Keratinocyte (primary cell): Measurements from ENCODE around the gene CLTB. TPM values are rescaled to one million over a fixed set of nuclear protein-coding genes. Genes with fewer than 3 reads are reported as not detected.

Experiments used
- DNase-seq: peaks from one replicate; pipeline ENCODE4 v3.0.0-alpha.2; 2011; ENCODE audit warnings: low read depth, missing footprints, low spot score
- FAIRE-seq: peaks from 2 replicates; lab custom pipeline; 2011; peaks lifted over from hg19 to GRCh38; lab: Jason Lieb, UNC
- H2AFZ ChIP-seq: 2 replicates; pipeline ENCODE4 v1.6.0; 2012; ENCODE audit warnings: low read length, control low read depth, inconsistent platforms; ENCODE audit not compliant: control insufficient read depth
- H3K27ac ChIP-seq: 2 replicates; pipeline ENCODE4 v1.5.1; 2011; ENCODE audit warnings: low read length; ENCODE audit not compliant: control insufficient read depth, insufficient read depth
- H3K27me3 ChIP-seq: 3 replicates; pipeline ENCODE4 v1.6.0; 2011; ENCODE audit warnings: low read length; ENCODE audit not compliant: control insufficient read depth, insufficient read depth; ENCODE audit errors: extremely low read depth
- H3K36me3 ChIP-seq, 2 experiments: 2 replicates in 1 of 2; 3 replicates in 1 of 2; pipeline ENCODE4 v1.5.1; 2011; ENCODE audit warnings: low read length in 2 of 2, mild to moderate bottlenecking in 1 of 2; ENCODE audit not compliant: control insufficient read depth in 2 of 2, insufficient read depth in 2 of 2; ENCODE audit errors: extremely low read depth in 1 of 2
- H3K4me1 ChIP-seq: 3 replicates; pipeline ENCODE4 v1.5.1; 2011; ENCODE audit warnings: low read length; ENCODE audit not compliant: control insufficient read depth, insufficient read depth; ENCODE audit errors: extremely low read depth
- H3K4me2 ChIP-seq: 3 replicates; pipeline ENCODE4 v1.6.0; 2011; ENCODE audit warnings: low read depth, low read length; ENCODE audit not compliant: control insufficient read depth, insufficient read depth; ENCODE audit errors: extremely low read depth
- H3K4me3 ChIP-seq, 3 experiments: fragments of 200-600 bp in 1 of 3; sonication (generic) in 1 of 3; 2 replicates in 2 of 3; 3 replicates in 1 of 3; pipeline ENCODE4 v1.5.1; 2011 to 2016; ENCODE audit warnings: low read length in 3 of 3, mild to moderate bottlenecking in 3 of 3, control low read depth in 2 of 3, inconsistent platforms in 1 of 3, low read depth in 1 of 3, mixed read lengths in 1 of 3, mixed run types in 1 of 3, moderate library complexity in 1 of 3; ENCODE audit not compliant: control insufficient read depth in 2 of 3, insufficient read depth in 2 of 3; ENCODE audit errors: extremely low read depth in 1 of 3
- H3K79me2 ChIP-seq: 2 replicates; pipeline ENCODE4 v1.6.0; 2012; ENCODE audit warnings: low read length; ENCODE audit not compliant: control insufficient read depth, insufficient read depth
- H3K9ac ChIP-seq: 3 replicates; pipeline ENCODE4 v1.6.0; 2011; ENCODE audit warnings: low read length; ENCODE audit not compliant: control insufficient read depth, insufficient read depth; ENCODE audit errors: extremely low read depth
- H3K9me1 ChIP-seq: 3 replicates; pipeline ENCODE4 v1.6.0; 2011; ENCODE audit warnings: low read length; ENCODE audit not compliant: control insufficient read depth, insufficient read depth; ENCODE audit errors: extremely low read depth
- H3K9me3 ChIP-seq: 2 replicates; pipeline ENCODE4 v1.5.1; 2012; ENCODE audit warnings: low read depth, low read length; ENCODE audit not compliant: control insufficient read depth
- H4K20me1 ChIP-seq: 3 replicates; pipeline ENCODE4 v1.6.0; 2011; ENCODE audit warnings: low read length; ENCODE audit not compliant: control insufficient read depth, insufficient read depth; ENCODE audit errors: extremely low read depth
- CTCF ChIP-seq, 3 experiments: IDR thresholded peaks in 1 of 3; conservative IDR thresholded peaks in 1 of 3; optimal IDR thresholded peaks in 1 of 3; 2 replicates in 2 of 3; 3 replicates in 1 of 3; pipeline versions ENCODE3 to v1.5.1; 2011; ENCODE audit warnings: low read length in 3 of 3, mild to moderate bottlenecking in 3 of 3, moderate library complexity in 2 of 3, control low read depth in 1 of 3, inconsistent platforms in 1 of 3; ENCODE audit not compliant: insufficient read depth in 2 of 3; ENCODE audit errors: extremely low read depth in 1 of 3
- EZH2 ChIP-seq: IDR thresholded peaks from one replicate; pipeline ENCODE4 v1.6.1; 2012; ENCODE audit warnings: inconsistent platforms, mild to moderate bottlenecking, low read length, moderate library complexity
- dilution Hi-C: fragments of 300-500 bp; cut with MboI; formaldehyde crosslinking; loops from one replicate; pipeline ENCODE4 v1.7.0; 2020; ENCODE audit warnings: low sequenced_read_pairs; ENCODE audit not compliant: extremely low pct_ligation_motif_present
- polyA plus RNA-seq, 5 experiments: library from polyadenylated mRNA; depleted of rRNA in 3 of 5; stranded (reverse) in 3 of 5; stranded (forward) in 1 of 5; unstranded in 1 of 5; fragments of >200 nt; gene quantifications; 1 replicate in 1 of 5; 2 replicates in 3 of 5; 3 replicates in 1 of 5; pipeline versions ENCODE4 v1.2.1 to v1.2.3, GENCODE V29; 2011 to 2012; ENCODE audit warnings: missing spikeins in 2 of 5, low read depth in 1 of 5, low replicate concordance in 1 of 5

The CLTB gene
- polyA plus RNA-seq, 1 donor (not counting 4 experiments of a cell fraction or from before 2014, with no cell fraction given): 326 TPM

DNA sequence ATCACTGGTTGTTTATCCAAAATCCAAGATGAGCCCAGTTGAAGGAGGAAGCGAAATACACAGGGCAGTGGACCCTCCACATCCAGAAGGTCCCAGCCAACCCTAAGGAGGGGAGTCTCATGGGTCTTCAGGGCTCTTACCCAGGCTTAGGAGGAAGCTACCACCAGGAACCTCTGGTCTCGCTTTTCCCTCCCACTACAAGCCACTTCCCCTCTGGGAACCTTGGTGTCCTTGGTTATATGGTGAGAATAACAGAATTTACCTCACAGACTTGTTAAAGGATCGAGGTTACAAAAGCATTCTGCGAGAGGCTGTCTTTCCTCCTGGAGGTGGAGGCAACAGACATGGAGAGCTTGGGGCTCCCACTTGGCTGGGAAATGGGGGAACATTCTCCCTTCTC lies 24.3 kb downstream of the CLTB start:
- FAIRE-seq: no peak

GRCh38 chr5:176391479-176391878 lies 24.9 kb downstream of the CLTB start:
- Histone ChIP-seq H3K4me2 (no peak overlapping the region), H3K27ac (no peak overlapping the region), H3K9me3 (no peaks in the 10 kb centered on the region), H2AFZ (no peak overlapping the region), H3K9ac (no peak overlapping the region), H4K20me1 (peaks cover 2% of the 10 kb centered on the region), H3K36me3 (peaks cover 45 to 52% of the 10 kb centered on the region in 2 experiments), H3K4me3 (no peak overlapping the region), H3K4me1 (peaks cover 16% of the 10 kb centered on the region), H3K27me3 (no peaks in the 10 kb centered on the region), H3K79me2 (peaks cover 32% of the 10 kb centered on the region), H3K9me1 (no peaks in the 10 kb centered on the region)
- FAIRE-seq (no peak), DNase-seq (no peak)
- TF ChIP-seq CTCF (optimal IDR thresholded peaks at IDR 0.05 in 1 of 3, IDR thresholded peaks at IDR 0.05 in 1 of 3, conservative IDR thresholded peaks at IDR 0.05 in 1 of 3; ENCODE audit: extremely low read depth in 1 of 3, insufficient read depth in 2 of 3, low read length in 3 of 3): no peak
- TF ChIP-seq EZH2: no peak
- dilution Hi-C loops: no loop called here

More for the DNA sequence above, 24.3 kb downstream of the CLTB start:
- no peak for TF ChIP-seq EZH2
- TF ChIP-seq CTCF (optimal IDR thresholded peaks at IDR 0.05 in 1 of 3, IDR thresholded peaks at IDR 0.05 in 1 of 3, conservative IDR thresholded peaks at IDR 0.05 in 1 of 3; ENCODE audit: extremely low read depth in 1 of 3, insufficient read depth in 2 of 3, low read length in 3 of 3): no peak
- dilution Hi-C loops: no loop called here
- Histone ChIP-seq H3K4me1 (peaks cover 11% of the 10 kb centered on the region), H4K20me1 (no peaks in the 10 kb centered on the region), H3K79me2 (peaks cover 31% of the 10 kb centered on the region), H3K9ac (no peak overlapping the region), H3K4me3 (no peak overlapping the region), H3K27ac (no peak overlapping the region), H3K4me2 (no peak overlapping the region), H3K27me3 (no peaks in the 10 kb centered on the region), H2AFZ (no peak overlapping the region), H3K9me3 (no peaks in the 10 kb centered on the region), H3K36me3 (peaks cover 47 to 53% of the 10 kb centered on the region in 2 experiments), H3K9me1 (no peaks in the 10 kb centered on the region)
- DNase-seq: no peak
